Natural killer cell treated with Interleukin-12 subunit alpha and Interleukin-12 subunit beta and Interleukin-15 and Interleukin-18, amount 100 ng/mL, for 72 hours (primary cell): Measurements from ENCODE around the gene UBE2J2. TPM values are rescaled to one million over a fixed set of nuclear protein-coding genes. Genes with fewer than 3 reads are reported as not detected.

Experiments
- ATAC-seq, 2 donors: fragments of 150-1000 bp; cut with Tn5 transposase in 1 of 2; sonication (Bioruptor Pico), chemical (Tn5 transposase) in 1 of 2; 2 replicates each; pipeline ENCODE4 v1.10.0; 2021
- DNase-seq: peaks from one replicate; pipeline ENCODE4 v3.0.0; 2022; ENCODE audit warnings: low spot score
- H3K27ac Mint-ChIP-seq, 2 donors: 1 replicate in 1 of 2; 2 replicates in 1 of 2; pipeline ENCODE4 v1.8.0; 2022; ENCODE audit warnings: mixed read lengths in 2 of 2, mild to moderate bottlenecking in 1 of 2, moderate library complexity in 1 of 2
- H3K27me3 Mint-ChIP-seq, 2 donors: 1 replicate in 1 of 2; 2 replicates in 1 of 2; pipeline ENCODE4 v1.8.0; 2022; ENCODE audit warnings: mixed read lengths in 2 of 2
- H3K36me3 Mint-ChIP-seq: one replicate; pipeline ENCODE4 v1.8.0; 2022; ENCODE audit warnings: mixed read lengths
- H3K4me1 Mint-ChIP-seq, 2 donors: 1 replicate in 1 of 2; 2 replicates in 1 of 2; pipeline ENCODE4 v1.8.0; 2022; ENCODE audit warnings: low read depth in 2 of 2, mixed read lengths in 2 of 2, mild to moderate bottlenecking in 1 of 2
- H3K4me3 Mint-ChIP-seq: one replicate; pipeline ENCODE4 v1.8.0; 2022; ENCODE audit warnings: mixed read lengths
- H3K9me3 Mint-ChIP-seq: 2 replicates; pipeline ENCODE4 v1.8.0; 2022; ENCODE audit warnings: mixed read lengths
- total RNA-seq, 2 donors: library from RNA; stranded (reverse); gene quantifications; one replicate each; pipeline ENCODE4 v1.2.3, GENCODE V29; 2022

UBE2J2 gene
- total RNA-seq, 2 donors from 2014 or later, result 70.6 to 119 TPM

GRCh38 chr1:1285102-1285571, 11.5 kb upstream of the UBE2J2 start:
- no peaks in the 10 kb centered on the region for H3K36me3 Mint-ChIP-seq
- no peaks in the 10 kb centered on the region for H3K9me3 Mint-ChIP-seq
- H3K4me3 Mint-ChIP-seq, result no peak overlapping the region
- H3K27me3 Mint-ChIP-seq, result no peaks in the 10 kb centered on the region
- H3K27ac Mint-ChIP-seq, result no peak overlapping the region
- peaks cover 0 to 6% of the 10 kb centered on the region in 2 donors for H3K4me1 Mint-ChIP-seq
- DNase-seq, result no peak
- ATAC-seq, result no peak

GRCh38 chr1:1284221-1285101, 10.8 kb upstream of the UBE2J2 start:
- Mint-ChIP-seq H3K27me3 (no peaks in the 10 kb centered on the region), H3K4me3 (no peak overlapping the region), H3K36me3 (no peaks in the 10 kb centered on the region), H3K4me1 (peaks cover 0 to 6% of the 10 kb centered on the region in 2 donors), H3K27ac (no peak overlapping the region), H3K9me3 (no peaks in the 10 kb centered on the region)
- ATAC-seq, result no peak
- DNase-seq, result no peak

GRCh38 chr1:1283821-1284220, 10.2 kb upstream of the UBE2J2 start:
- Mint-ChIP-seq H3K27me3 (no peaks in the 10 kb centered on the region), H3K27ac (no peak overlapping the region), H3K9me3 (no peaks in the 10 kb centered on the region), H3K36me3 (no peaks in the 10 kb centered on the region), H3K4me1 (peaks cover 0 to 6% of the 10 kb centered on the region in 2 donors), H3K4me3 (no peak overlapping the region)
- DNase-seq (no peak), ATAC-seq (no peak)

DNA sequence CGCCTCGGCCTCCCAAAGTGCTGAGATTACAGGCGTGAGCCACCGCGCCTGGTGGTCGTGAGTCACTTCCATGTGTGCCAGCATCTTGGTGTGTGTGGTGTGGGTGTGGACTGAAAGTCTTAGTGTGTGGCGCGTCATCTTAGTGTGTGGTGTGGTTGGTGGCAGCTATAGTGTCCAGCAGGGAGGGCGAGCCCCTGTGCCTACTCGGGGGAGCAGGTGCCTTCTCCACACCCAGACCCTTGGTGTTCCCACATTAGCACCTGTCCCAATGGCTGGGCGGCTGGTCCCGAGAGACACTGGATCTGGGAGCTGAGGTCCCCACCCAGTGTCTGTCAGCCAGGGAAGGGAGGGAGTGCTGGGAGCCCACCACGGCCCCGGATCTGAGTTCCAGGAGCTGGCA, 9.3 kb upstream of the UBE2J2 start:
- H3K27ac Mint-ChIP-seq, result no peak overlapping the region
- H3K36me3 Mint-ChIP-seq, result no peaks in the 10 kb centered on the region
- H3K27me3 Mint-ChIP-seq, result no peaks in the 10 kb centered on the region
- no peaks in the 10 kb centered on the region for H3K9me3 Mint-ChIP-seq
- DNase-seq (no peak), ATAC-seq (peak; percentile 50 to 56)
- no peak overlapping the region for H3K4me3 Mint-ChIP-seq
- H3K4me1 Mint-ChIP-seq, result peaks cover 0 to 6% of the 10 kb centered on the region in 2 donors

DNA sequence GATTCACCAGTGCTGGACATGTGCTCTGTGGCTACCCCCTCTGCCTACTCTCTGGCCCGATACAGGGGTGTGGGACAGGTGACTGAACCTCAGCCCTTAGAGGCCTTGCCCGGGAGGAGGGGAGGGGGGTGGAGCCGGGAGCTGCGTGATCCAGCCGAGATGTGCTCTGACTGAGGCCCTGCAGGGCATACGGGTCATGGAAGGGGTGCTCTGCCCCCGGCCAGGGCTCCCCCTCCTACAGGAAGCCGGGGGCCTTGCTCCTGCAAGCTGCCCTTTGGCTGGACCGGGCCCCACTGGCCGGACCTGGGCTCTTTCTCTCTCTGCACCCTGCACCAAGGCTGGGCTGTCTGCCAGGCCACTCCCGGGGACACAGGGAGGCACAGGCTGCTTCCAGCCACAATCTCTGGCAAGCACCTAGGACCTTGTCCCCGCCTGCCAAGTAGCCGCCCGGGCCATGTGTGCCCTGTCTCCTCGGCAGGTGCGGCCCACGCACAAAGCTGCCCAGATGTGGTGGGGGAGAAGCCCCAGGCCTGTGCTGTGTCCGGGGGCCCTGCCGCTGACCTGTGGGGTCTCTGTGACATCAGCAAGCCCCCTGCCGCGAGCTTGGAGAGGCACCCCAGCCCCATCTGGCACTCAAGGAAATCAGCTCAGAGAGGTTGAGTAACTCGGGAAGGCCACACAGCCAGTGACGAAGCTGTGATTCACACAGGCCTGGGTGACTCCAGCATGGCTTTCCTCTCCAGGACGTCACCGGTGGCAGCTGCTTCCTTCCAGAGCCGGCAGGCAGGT, 8.1 kb upstream of the UBE2J2 start:
- peaks cover 0 to 6% of the 10 kb centered on the region in 2 donors for H3K4me1 Mint-ChIP-seq

DNA sequence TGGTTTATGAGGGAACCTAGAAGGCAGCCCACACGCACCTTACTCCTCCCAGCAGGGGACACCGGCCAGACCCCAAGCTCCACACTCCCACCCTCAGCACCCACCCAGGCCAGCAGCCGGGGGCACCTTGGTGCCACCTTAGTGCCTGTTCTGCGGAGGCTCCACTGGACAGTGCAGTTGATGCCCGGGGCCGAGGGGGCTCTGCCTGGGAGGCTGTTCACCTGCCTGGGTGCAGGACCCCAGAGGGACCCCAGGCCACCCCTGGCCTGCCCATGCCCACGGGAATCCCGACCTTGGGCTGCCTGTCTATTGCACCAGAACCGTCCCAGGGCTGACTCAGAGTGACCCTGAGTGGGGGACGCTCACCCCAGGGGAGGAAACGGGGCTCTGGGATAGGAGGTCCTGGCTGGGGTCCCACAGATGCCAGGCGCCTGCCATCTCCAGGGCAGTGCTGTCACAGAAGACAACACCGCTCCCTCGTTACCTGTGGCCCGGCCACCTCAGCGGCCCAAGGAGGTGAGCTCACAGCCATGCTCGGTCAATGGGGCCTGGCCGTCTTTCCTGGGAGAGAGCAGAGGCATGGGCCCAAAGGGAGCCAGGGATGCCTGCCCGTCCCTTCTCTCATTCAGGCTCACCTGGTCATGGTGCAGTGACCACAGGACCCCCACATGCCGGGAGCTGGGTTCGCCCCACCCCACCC, 7.3 kb upstream of the UBE2J2 start:
- no peak for DNase-seq
- Mint-ChIP-seq H3K4me3 (no peak overlapping the region), H3K36me3 (no peaks in the 10 kb centered on the region), H3K4me1 (peaks cover 0 to 6% of the 10 kb centered on the region in 2 donors), H3K27ac (no peak overlapping the region), H3K27me3 (no peaks in the 10 kb centered on the region), H3K9me3 (no peaks in the 10 kb centered on the region)
- peak in 1 of 2 donors; percentile 5 for ATAC-seq

More for the DNA sequence above, 8.1 kb upstream of the UBE2J2 start:
- peak in 1 of 2 donors; percentile 2 for ATAC-seq
- no peaks in the 10 kb centered on the region for H3K9me3 Mint-ChIP-seq
- no peak overlapping the region for H3K4me3 Mint-ChIP-seq
- H3K27ac Mint-ChIP-seq, result no peak overlapping the region
- H3K36me3 Mint-ChIP-seq, result no peaks in the 10 kb centered on the region
- DNase-seq, result no peak
- H3K27me3 Mint-ChIP-seq, result no peaks in the 10 kb centered on the region

DNA sequence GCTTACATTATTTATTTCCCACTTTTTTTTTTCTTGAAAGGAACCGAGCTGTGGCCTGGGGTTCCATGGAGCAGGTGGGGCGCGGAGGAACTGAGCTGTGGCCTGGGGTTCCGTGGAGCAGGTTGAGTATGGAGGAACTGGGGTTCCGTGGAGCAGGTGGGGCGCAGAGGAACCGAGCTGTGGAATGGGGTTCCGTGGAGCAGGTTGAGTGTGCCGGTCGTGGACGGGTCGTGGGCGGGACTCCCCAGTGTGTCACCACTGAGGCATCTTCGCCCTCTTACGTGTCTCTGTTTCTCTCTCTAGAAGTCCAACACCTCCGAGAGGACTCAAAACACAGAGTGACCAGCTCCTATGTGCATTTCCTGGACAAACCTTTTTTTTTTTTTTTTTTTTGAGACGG, 5.4 kb upstream of the UBE2J2 start:
- H3K4me3 Mint-ChIP-seq, result no peak overlapping the region
- no peaks in the 10 kb centered on the region for H3K9me3 Mint-ChIP-seq
- no peaks in the 10 kb centered on the region for H3K36me3 Mint-ChIP-seq

DNA sequence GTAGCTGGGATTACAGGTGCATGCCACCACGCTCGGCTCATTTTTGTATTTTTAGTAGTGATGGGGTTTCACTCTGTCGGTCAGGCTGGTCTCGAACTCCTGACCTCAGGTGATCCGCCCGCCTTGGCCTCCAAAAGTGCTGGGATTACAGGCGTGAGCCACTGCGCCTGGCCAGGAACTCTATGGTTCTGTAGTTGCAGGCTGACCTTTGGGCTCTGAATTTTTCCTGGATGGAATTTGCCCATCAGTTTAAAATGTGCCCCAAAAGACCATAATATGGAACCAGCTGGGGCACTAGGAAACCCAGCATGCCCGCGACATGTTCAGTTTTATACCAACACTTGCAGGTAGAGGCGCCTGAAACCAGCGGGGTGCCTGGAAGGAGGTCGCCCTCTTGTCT, 5.0 kb upstream of the UBE2J2 start:
- no peaks in the 10 kb centered on the region for H3K9me3 Mint-ChIP-seq
- peaks cover 0 to 6% of the 10 kb centered on the region in 2 donors for H3K4me1 Mint-ChIP-seq
- no peak overlapping the region for H3K27ac Mint-ChIP-seq
- no peaks in the 10 kb centered on the region for H3K27me3 Mint-ChIP-seq
- DNase-seq, result no peak
- H3K4me3 Mint-ChIP-seq, result no peak overlapping the region
- no peak for ATAC-seq
- H3K36me3 Mint-ChIP-seq, result no peaks in the 10 kb centered on the region

More for the DNA sequence above, 5.4 kb upstream of the UBE2J2 start:
- DNase-seq, result no peak
- Mint-ChIP-seq H3K27ac (no peak overlapping the region), H3K4me1 (peaks cover 0 to 6% of the 10 kb centered on the region in 2 donors), H3K27me3 (no peaks in the 10 kb centered on the region)
- ATAC-seq, result no peak

DNA sequence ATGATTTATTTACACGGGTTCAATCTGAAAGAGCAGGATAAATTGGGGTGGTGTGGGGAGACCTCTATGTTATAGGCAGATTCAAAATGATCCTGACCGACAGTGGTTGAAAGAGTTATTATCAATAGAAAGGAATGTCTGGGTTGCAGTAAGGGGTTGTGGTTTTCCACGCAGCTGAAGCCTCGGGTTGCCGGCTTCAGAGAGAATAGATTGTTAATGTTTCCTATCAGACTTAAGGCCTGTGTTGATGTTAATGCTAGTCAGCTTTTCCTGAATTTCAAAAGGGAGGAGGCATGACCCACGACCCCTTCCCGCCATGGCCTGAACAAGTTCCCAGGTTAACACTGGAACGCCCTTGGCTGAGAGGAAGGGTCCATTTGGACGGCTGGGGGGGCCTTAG, 2.2 kb upstream of the UBE2J2 start:
- no peaks in the 10 kb centered on the region for H3K27me3 Mint-ChIP-seq
- H3K9me3 Mint-ChIP-seq, result no peaks in the 10 kb centered on the region
- peak overlapping the region; percentile 6 for H3K4me3 Mint-ChIP-seq
- DNase-seq (no peak), ATAC-seq (no peak)
- H3K4me1 Mint-ChIP-seq, result peaks cover 15 to 19% of the 10 kb centered on the region in 2 donors
- no peaks in the 10 kb centered on the region for H3K36me3 Mint-ChIP-seq
- H3K27ac Mint-ChIP-seq, result no peak overlapping the region

GRCh38 chr1:1274931-1275431, 1.3 kb upstream of the UBE2J2 start:
- H3K9me3 Mint-ChIP-seq, result no peaks in the 10 kb centered on the region
- H3K4me3 Mint-ChIP-seq, result peak overlapping the region; percentile 59
- H3K36me3 Mint-ChIP-seq, result no peaks in the 10 kb centered on the region
- no peak overlapping the region for H3K27ac Mint-ChIP-seq
- no peaks in the 10 kb centered on the region for H3K27me3 Mint-ChIP-seq
- DNase-seq, result no peak
- peaks cover 24 to 28% of the 10 kb centered on the region in 2 donors for H3K4me1 Mint-ChIP-seq
- no peak for ATAC-seq

DNA sequence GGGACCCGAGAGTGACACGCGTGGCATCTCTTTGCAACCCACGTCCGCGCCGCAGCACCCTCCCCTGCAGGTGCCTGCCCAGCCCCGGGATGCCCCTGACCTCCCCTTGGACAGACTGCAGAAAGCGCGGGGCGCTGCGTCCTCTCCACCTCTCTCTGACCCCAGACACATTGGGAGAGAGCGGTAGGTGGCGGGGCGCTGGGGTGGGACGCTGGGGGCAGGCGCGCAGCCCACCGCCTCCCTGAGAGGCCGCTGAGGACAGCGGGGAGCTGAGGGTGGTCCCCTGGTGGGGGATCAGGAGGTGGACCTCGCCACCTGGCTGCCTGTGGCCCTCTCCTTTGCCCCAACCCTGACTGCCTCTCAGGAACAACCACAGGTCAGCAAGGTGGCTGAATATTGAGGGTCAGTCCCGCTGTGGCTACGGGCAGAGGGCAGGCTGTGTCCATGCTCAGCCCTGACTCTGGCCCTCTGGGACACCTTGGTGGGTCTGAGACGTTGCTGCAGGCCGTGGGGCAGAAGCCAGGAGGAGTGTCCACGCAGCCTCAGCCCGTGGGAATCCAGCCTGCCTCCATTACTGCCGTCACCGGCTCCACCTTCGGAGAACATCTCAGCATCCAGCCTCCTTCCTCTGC, 761 bp upstream of the UBE2J2 start:
- H3K4me3 Mint-ChIP-seq, result peak overlapping the region; percentile 59
- no peaks in the 10 kb centered on the region for H3K27me3 Mint-ChIP-seq
- H3K36me3 Mint-ChIP-seq, result no peaks in the 10 kb centered on the region
- H3K4me1 Mint-ChIP-seq, result peaks cover 28 to 31% of the 10 kb centered on the region in 2 donors
- no peak overlapping the region for H3K27ac Mint-ChIP-seq
- no peak for ATAC-seq
- no peaks in the 10 kb centered on the region for H3K9me3 Mint-ChIP-seq
- no peak for DNase-seq

DNA sequence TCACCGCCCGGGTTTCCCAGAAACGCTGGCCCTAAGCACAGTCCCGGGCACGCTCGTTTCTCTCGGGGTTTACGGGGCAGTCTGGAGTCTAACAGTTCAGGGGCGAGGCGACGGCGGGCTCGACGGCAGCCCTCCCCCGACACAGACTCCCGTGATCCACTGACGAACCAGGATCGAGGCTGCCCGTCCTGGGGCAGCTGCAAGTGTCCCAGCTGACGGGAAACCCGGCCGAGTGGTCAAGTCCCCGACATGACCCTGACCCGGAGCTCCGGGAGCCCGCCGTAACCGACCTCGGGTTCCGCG, 494 bp downstream of the UBE2J2 start:
- no peaks in the 10 kb centered on the region for H3K27me3 Mint-ChIP-seq
- DNase-seq, result no peak
- no peak for ATAC-seq
- peak overlapping the region; percentile 26 to 61 for H3K27ac Mint-ChIP-seq
- H3K36me3 Mint-ChIP-seq, result no peaks in the 10 kb centered on the region
- no peaks in the 10 kb centered on the region for H3K9me3 Mint-ChIP-seq
- peak overlapping the region; percentile 86 for H3K4me3 Mint-ChIP-seq
- H3K4me1 Mint-ChIP-seq, result peaks cover 28 to 31% of the 10 kb centered on the region in 2 donors
